Hepatocyte (in vitro differentiated cells): ENCODE measurements around the gene KDM4B.

Experiments used
- CTCF ChIP-seq: fragments of 200-600 bp; sonication (generic); IDR thresholded peaks from 2 replicates; pipeline ENCODE4 v1.5.1; 2016; ENCODE audit warnings: antibody characterized with exemption, mild to moderate bottlenecking; ENCODE audit not compliant: poor library complexity
- EZH2phosphoT487 ChIP-seq: fragments of 200-600 bp; sonication (generic); IDR thresholded peaks from one replicate; pipeline ENCODE4 v1.6.1; 2018; ENCODE audit warnings: antibody characterized with exemption, mild to moderate bottlenecking, low read depth, moderate library complexity; ENCODE audit not compliant: unreplicated experiment, severe bottlenecking

GRCh38 chr19:5070331-5070730 is 101.4 kb downstream of the KDM4B start:
- no peak for TF ChIP-seq CTCF
- no peak for TF ChIP-seq EZH2phosphoT487
